ENCODE results near the gene HSPB8.

HSPB8 gene

DNA sequence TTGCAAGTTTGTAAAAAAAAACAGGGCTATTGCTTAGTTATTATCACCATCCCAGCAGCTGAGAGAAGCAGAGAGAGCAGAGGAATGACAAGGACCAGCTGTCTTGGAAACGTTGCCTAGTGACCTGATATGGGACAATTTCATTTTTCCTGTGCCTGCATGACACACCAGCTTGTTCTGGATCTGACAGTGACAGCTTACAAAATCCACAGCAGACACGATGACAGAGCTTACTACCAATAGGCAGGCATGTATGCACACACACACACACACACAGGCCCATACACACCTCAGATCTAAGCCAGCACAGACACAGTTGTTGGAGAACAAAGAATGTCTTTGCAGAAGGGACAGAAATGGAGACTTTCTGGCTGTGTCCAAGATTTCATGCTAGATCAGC is 25.4 kb downstream of the HSPB8 start:
- TF ChIP-seq, protein P1, sequence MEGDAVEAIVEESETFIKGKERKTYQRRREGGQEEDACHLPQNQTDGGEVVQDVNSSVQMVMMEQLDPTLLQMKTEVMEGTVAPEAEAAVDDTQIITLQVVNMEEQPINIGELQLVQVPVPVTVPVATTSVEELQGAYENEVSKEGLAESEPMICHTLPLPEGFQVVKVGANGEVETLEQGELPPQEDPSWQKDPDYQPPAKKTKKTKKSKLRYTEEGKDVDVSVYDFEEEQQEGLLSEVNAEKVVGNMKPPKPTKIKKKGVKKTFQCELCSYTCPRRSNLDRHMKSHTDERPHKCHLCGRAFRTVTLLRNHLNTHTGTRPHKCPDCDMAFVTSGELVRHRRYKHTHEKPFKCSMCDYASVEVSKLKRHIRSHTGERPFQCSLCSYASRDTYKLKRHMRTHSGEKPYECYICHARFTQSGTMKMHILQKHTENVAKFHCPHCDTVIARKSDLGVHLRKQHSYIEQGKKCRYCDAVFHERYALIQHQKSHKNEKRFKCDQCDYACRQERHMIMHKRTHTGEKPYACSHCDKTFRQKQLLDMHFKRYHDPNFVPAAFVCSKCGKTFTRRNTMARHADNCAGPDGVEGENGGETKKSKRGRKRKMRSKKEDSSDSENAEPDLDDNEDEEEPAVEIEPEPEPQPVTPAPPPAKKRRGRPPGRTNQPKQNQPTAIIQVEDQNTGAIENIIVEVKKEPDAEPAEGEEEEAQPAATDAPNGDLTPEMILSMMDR (IDR thresholded peaks at IDR 0.05; ENCODE audit: low read length, missing control alignments) = no peak
- DNase-seq (ENCODE audit: low read depth) = no peak
- no peak overlapping the region for H3K4me3 ChIP-seq (replicated peaks; ENCODE audit: low read depth, low read length)

DNA sequence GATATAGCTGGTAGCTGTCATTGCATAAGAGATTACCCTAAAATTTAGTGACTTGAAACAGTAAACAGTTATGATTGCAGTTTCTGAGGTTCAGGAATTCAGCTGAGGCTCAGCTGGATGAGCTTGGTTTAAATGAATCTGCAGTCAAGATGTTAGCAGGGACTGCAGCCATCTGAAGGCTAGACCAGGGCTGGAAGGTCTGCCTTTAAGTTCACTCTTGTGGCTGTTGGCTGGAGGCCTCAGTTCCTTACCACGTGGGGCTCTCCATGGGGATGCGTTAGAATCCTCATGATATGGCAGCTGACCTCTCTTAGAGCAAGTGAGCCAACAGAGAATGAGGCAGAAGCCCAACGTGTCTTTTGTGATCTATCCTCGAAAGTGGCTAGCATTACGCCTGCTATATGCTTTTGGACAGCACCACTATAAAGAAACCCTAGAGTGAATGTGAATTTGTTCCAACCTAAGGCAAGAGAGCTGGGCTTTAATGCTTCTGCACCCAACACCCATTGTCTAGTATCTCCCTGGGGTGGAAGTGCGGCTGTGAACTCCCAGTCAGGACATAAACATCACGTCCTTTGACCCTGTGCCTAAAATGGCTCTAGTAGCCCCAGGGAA is 26.0 kb downstream of the HSPB8 start:
- H3K4me3 ChIP-seq (replicated peaks; ENCODE audit: low read depth, low read length) = no peak overlapping the region
- TF ChIP-seq, protein P1 (IDR thresholded peaks at IDR 0.05; ENCODE audit: low read length, missing control alignments) = no peak
- DNase-seq (ENCODE audit: low read depth) = no peak

DNA sequence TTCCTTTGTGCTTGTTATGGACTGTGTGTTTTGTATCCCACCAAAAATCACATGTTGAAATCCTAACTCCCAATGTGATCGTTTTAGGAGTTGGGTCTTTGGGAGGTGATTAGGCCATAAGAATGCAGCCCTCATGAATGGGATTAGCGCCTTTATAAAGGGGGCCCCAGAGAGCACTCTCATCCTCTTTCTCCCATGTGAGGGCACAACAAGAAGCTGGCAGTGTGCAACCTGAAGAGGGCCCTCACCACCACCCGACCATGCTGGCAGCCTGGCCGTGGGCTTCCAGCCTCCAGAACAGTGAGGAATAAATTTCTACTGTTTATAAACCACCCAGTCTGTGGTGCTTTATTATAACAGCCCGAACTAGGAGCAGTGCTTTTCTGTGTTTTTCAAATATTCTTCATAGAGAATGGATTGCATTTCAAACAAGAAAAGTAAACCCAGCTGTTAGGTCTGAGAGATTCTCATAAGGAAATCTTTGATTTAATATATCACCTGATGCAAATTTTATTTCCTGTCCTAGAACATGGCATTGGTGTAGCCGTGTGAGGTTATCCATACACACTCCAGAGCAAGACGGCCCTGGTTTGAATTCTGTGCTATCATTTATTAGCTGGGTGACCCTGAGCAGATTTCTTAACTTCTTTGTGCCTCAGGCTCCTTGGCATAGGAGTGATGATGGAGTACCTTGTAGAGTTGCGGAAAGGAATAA is 27.8 kb downstream of the HSPB8 start:
- DNase-seq (ENCODE audit: low read depth) = no peak
- TF ChIP-seq, protein P1 (IDR thresholded peaks at IDR 0.05; ENCODE audit: low read length, missing control alignments) = no peak
- H3K4me3 ChIP-seq (replicated peaks; ENCODE audit: low read depth, low read length) = no peak overlapping the region

DNA sequence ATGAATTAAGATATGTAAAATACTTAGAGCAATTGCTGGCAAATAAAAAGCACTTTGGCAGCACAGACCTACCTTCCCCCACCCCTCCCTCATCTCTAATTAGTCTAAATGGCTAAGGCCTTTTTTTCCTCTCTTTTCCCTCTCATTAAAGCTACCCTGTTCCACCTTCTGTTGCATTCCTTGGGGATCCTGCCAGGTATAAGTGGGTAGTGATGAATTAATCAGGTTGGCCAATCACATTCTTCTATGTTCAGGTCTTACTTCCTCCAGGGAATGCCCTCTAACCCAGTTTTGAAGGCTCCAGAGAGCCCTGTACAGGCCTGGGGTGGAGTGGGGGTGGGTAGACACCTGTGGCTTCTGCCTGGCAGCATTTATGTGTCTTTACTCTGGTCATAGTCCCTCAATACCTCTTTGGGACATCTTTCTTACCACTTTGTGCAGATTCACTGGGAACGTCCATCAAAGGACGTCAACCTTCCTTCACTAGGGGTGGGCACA is 28.4 kb downstream of the HSPB8 start:
- no peak overlapping the region for H3K4me3 ChIP-seq (replicated peaks; ENCODE audit: low read depth, low read length)
- TF ChIP-seq, protein P1 (IDR thresholded peaks at IDR 0.05; ENCODE audit: low read length, missing control alignments) = no peak
- no peak for DNase-seq (ENCODE audit: low read depth)

GRCh38 chr12:119208626-119209061 is 29.9 kb downstream of the HSPB8 start:
- TF ChIP-seq, protein P1 (IDR thresholded peaks at IDR 0.05; ENCODE audit: low read length, missing control alignments) = no peak
- H3K4me3 ChIP-seq (replicated peaks; ENCODE audit: low read depth, low read length) = no peak overlapping the region
- DNase-seq (ENCODE audit: low read depth) = peak; percentile 71

- no peak for DNase-seq (ENCODE audit: low read depth)
- TF ChIP-seq, protein P1 (IDR thresholded peaks at IDR 0.05; ENCODE audit: low read length, missing control alignments) = no peak
- no peak overlapping the region for H3K4me3 ChIP-seq (replicated peaks; ENCODE audit: low read depth, low read length)
Observed at GRCh38 chr12:119211884-119212283, 33.2 kb downstream of the HSPB8 start.

Measured in fibroblast of pulmonary artery (primary cell).